WTC11 (cell line): ENCODE data around the gene CELF1.

Source experiments
- CTCF ChIP-seq: fragments of 200-600 bp; IDR thresholded peaks from 2 replicates; pipeline ENCODE4 v1.8.0; 2022; ENCODE audit warnings: antibody characterized with exemption
- FOXK1 ChIP-seq: sonication (generic); formaldehyde crosslinking; IDR thresholded peaks from 2 replicates; pipeline ENCODE4 v1.8.0; 2022; ENCODE audit warnings: mild to moderate bottlenecking, moderate library complexity, missing genetic modification reagents
- ZBTB43 ChIP-seq: sonication (generic); formaldehyde crosslinking; IDR thresholded peaks from 2 replicates; pipeline ENCODE4 v1.8.1; 2023; ENCODE audit warnings: mild to moderate bottlenecking, missing genetic modification reagents

- TF ChIP-seq CTCF (no peak), ZBTB43 (no peak), FOXK1 (CRISPR knock-in tag) (no peak)
Observed at GRCh38 chr11:47506795-47507562, 46.0 kb downstream of the CELF1 start.
